ENCODE results near the gene RHBDL1.

The RHBDL1 gene

GRCh38 chr16:721765-722540 lies 46.5 kb downstream of the RHBDL1 start:
- no peak for DNase-seq

- no peak for DNase-seq
Measured at GRCh38 chr16:722835-723633, 47.6 kb downstream of the RHBDL1 start.

- no peak for DNase-seq
Measured at GRCh38 chr16:723695-724094, 48.2 kb downstream of the RHBDL1 start.

GRCh38 chr16:724188-725040 lies 48.9 kb downstream of the RHBDL1 start:
- DNase-seq = no peak

- no peak for DNase-seq
Measured at GRCh38 chr16:725041-725376, 49.5 kb downstream of the RHBDL1 start.

GRCh38 chr16:725463-726187 lies 50.2 kb downstream of the RHBDL1 start:
- no peak for DNase-seq

GRCh38 chr16:726188-726437 lies 50.6 kb downstream of the RHBDL1 start:
- no peak for DNase-seq

GRCh38 chr16:726438-727290 lies 51.2 kb downstream of the RHBDL1 start, which contains the start of the genes CCDC78 and HAGHL:
Gene CCDC78, minus strand, starts transcription at chr16:726443. Its CDS starts 76 bp downstream, at chr16:726367.
Gene HAGHL, plus strand, starts transcription at chr16:727106. Its CDS starts 404 bp downstream, at chr16:727510.
- peak; percentile 69 for DNase-seq

GRCh38 chr16:727291-727977 lies 52.0 kb downstream of the RHBDL1 start:
- no peak for DNase-seq

Measured in activated CD4-positive, alpha-beta T cell treated with anti-CD3 and anti-CD28 coated beads, Interleukin-2, amount 50 U/mL, for 16 hours (primary cell).